SH-SY5Y (cell line): ENCODE data around the gene CORO2A.

Source experiments
- GATA2 ChIP-seq: IDR thresholded peaks from 2 replicates; pipeline ENCODE4 v1.6.1; 2011; ENCODE audit warnings: mild to moderate bottlenecking, low read depth, low read length
- GATA3 ChIP-seq: IDR thresholded peaks from 2 replicates; pipeline ENCODE4 v1.6.1; 2011; ENCODE audit warnings: low read depth, mild to moderate bottlenecking, low read length, moderate library complexity

GRCh38 chr9:98150721-98151120, 41.7 kb downstream of the CORO2A start:
- TF ChIP-seq GATA3 (no peak), GATA2 (no peak)
